BLaER1 (cell line): Measurements from ENCODE around the gene C2orf81.
"Not testable (repeated sequence)": the region's sequence is repeated elsewhere in the genome, so short reads cannot be mapped to it uniquely, and the experiment has no call there.

Source experiments
- H3K27ac ChIP-seq: shearing (Covaris generic); formaldehyde crosslinking; 2 replicates; pipeline ENCODE4 v1.8.1; 2022
- H3K27me3 ChIP-seq: shearing (Covaris generic); formaldehyde crosslinking; 2 replicates; pipeline ENCODE4 v1.8.1; 2022
- H3K36me3 ChIP-seq: shearing (Covaris generic); formaldehyde crosslinking; 2 replicates; pipeline ENCODE4 v1.8.1; 2022
- H3K4me1 ChIP-seq: shearing (Covaris generic); formaldehyde crosslinking; 2 replicates; pipeline ENCODE4 v1.8.1; 2022
- H3K4me2 ChIP-seq: shearing (Covaris generic); formaldehyde crosslinking; 2 replicates; pipeline ENCODE4 v1.8.1; 2022
- H3K4me3 ChIP-seq: shearing (Covaris generic); formaldehyde crosslinking; 2 replicates; pipeline ENCODE4 v1.8.1; 2022
- H3K9ac ChIP-seq: shearing (Covaris generic); formaldehyde crosslinking; 2 replicates; pipeline ENCODE4 v1.8.1; 2022
- H3K9me3 ChIP-seq: shearing (Covaris generic); formaldehyde crosslinking; 2 replicates; pipeline ENCODE4 v1.8.1; 2022
- H4K20me1 ChIP-seq: shearing (Covaris generic); formaldehyde crosslinking; 2 replicates; pipeline ENCODE4 v1.8.1; 2022
- Cebpa-rat ChIP-seq: shearing (Covaris generic); IDR thresholded peaks from 2 replicates; pipeline ENCODE4 v1.8.1; 2022

The C2orf81 gene

DNA sequence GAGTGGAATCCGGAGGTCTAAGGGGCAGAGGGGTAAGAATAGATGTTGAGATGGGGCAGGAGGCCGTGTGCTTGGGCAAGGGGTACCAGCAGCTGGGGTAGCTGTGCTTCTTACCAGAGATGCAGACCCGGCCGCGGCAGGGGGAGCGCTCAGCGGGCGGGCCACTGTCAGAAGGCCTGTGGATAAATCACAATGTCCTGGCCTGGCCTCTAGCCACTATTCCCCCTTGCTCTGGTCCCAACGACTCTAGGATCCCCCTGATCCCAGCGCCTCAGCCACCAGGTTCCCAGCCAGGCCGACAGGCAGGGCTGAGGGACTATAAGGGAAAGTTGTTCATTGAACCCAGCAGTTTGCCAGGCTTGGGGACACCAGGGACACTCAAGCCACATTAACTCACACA is 9.1 kb upstream of the C2orf81 start:
- Histone ChIP-seq H3K9me3 (no peaks in the 10 kb centered on the region), H3K4me2 (no peak overlapping the region), H3K4me3 (no peak overlapping the region), H3K27ac (no peak overlapping the region), H4K20me1 (no peaks in the 10 kb centered on the region), H3K27me3 (no peaks in the 10 kb centered on the region), H3K4me1 (no peaks in the 10 kb centered on the region), H3K36me3 (peaks cover 72% of the 10 kb centered on the region), H3K9ac (no peak overlapping the region)
- no peak for TF ChIP-seq Cebpa-rat

DNA sequence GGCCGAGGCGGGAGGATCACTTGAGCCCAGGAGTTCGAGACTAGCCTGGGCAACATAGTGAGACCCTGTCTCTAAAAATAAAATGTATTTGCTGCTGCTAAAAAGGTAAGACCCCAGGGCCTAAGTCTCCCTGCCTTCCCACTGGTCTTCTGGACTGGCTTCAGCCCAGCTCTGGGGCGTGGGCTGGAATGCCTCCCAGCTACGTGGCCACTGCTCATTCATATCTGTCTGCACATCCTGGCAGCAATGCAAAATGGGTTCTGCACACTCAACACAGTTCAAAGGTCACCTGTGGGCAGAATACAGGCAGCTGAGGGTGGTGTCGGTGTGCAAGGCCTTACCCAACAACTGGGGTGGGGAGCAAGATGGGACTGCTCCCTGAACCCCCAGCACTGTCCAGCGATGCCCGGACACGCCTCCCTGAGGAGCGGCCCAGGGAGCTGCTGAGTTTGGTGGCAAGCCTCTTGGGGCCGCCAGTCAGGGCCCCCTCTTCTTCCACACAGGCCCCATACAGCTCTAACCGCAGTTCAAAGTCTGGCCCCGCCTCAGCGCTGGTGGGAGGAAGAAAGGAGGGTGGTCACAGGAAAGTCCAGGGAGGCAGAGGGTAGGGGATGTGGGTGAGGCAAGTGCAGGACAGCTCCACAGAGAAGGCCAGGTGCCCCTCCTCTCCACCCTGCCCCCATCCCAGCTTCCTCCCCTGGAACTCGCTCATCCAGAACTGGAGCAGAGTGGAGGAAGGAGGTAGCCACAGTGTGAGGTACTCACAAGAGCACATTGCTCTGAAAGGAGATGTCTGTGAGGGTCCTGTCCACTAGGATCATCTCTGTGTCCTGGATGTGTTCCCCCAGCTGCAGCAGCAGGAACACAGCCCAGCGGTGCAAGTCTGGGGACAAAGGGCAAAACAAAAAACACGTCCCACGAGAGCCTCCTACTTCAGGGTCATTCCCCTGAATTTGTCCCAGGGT is 8.3 kb upstream of the C2orf81 start:
- no peaks in the 10 kb centered on the region for H3K27me3 ChIP-seq
- no peaks in the 10 kb centered on the region for H4K20me1 ChIP-seq
- H3K4me1 ChIP-seq = no peaks in the 10 kb centered on the region
- TF ChIP-seq Cebpa-rat = no peak
- no peak overlapping the region for H3K4me2 ChIP-seq
- no peaks in the 10 kb centered on the region for H3K9me3 ChIP-seq
- H3K36me3 ChIP-seq = peaks cover 79% of the 10 kb centered on the region
- no peak overlapping the region for H3K4me3 ChIP-seq
- 0 out of 2 replicates have a peak overlapping the region, but pooled peaks have one; percentile 19 for H3K9ac ChIP-seq
- H3K27ac ChIP-seq = no peak overlapping the region

DNA sequence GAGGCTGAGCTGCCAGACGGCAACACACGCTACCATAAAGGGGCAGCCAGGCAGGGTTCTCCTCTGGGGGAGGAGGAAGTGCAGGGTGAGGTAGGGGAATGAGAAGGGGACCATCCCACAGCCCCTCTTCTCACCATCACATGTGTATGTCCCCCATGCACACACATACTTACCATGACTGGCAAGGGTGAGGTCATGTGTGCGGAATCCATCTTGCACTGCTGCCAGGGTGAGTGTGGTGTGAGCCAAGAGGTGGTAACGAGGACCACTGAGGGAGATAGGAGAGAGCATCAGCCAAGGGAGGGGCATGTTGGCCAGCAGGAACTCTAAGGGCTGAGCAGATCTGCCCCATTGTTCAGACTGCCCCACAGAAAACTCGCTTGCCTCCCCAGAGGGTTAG is 7.3 kb upstream of the C2orf81 start:
- Histone ChIP-seq H3K27me3 (no peaks in the 10 kb centered on the region), H3K9ac (no peak overlapping the region), H3K4me3 (no peak overlapping the region), H3K36me3 (peaks cover 88% of the 10 kb centered on the region), H3K4me2 (no peak overlapping the region), H3K9me3 (no peaks in the 10 kb centered on the region), H4K20me1 (no peaks in the 10 kb centered on the region), H3K27ac (no peak overlapping the region), H3K4me1 (no peaks in the 10 kb centered on the region)
- no peak for TF ChIP-seq Cebpa-rat

DNA sequence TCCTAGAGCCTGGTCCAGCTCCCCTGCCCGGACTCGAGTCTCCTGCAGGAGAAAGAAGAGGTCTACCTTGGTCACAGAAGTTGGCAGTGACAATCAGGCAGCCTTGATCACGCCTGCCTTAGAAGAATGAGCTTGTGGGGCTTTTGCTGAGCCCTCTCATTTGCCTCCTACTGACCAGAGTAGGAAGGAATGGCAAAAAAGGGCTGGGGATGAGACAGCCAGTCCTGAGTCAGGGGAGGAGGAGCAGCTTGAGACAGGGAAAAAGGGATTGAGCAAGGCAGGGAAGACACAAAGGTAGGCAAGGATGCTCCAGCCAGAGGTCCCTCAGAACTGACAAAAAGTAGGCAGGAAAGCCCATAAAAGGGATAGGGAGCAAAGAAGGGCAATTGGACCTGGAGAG is 6.1 kb upstream of the C2orf81 start:
- Histone ChIP-seq H3K4me1 (peaks cover 11% of the 10 kb centered on the region), H3K9me3 (no peaks in the 10 kb centered on the region), H3K27ac (no peak overlapping the region), H4K20me1 (no peaks in the 10 kb centered on the region), H3K4me3 (no peak overlapping the region), H3K4me2 (no peak overlapping the region), H3K27me3 (no peaks in the 10 kb centered on the region), H3K9ac (no peak overlapping the region), H3K36me3 (peaks cover 87% of the 10 kb centered on the region)
- TF ChIP-seq Cebpa-rat = no peak

DNA sequence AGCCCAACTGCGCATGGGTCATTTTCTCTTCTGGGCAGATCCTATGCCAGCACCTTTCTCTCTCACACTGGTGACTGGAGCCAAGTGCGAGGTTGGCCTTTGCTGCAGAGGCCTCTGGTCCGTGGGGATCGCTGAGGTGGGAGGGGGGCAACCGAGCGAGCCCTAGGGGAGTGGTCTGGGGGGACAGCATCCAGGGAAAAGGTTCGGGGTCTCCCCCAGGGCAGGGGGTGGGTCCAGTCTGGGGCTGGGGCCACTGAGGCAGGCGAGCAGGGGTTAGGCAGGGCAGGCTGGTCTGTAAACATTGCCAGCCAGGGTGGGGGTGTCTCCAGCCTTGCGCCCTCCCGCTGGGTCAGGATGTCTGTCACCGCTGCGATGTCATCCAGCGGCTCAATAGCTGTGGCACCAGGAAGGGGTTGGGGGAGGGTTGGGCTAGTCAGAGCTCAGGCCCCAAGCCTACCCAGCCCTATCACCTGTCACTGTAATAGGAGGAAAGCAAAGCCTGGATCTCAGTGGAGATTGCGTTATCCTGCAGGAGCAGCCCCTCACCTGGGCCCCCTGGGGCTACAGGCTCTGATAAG is 4.9 kb upstream of the C2orf81 start:
- Histone ChIP-seq H3K27ac (no peak overlapping the region), H3K9ac (no peak overlapping the region; the same call in 1 of the 2 replicates), H3K36me3 (peaks cover 74% of the 10 kb centered on the region), H4K20me1 (no peaks in the 10 kb centered on the region), H3K9me3 (no peaks in the 10 kb centered on the region), H3K4me3 (no peak overlapping the region), H3K27me3 (no peaks in the 10 kb centered on the region), H3K4me1 (peaks cover 18% of the 10 kb centered on the region), H3K4me2 (no peak overlapping the region)
- TF ChIP-seq Cebpa-rat = no peak

DNA sequence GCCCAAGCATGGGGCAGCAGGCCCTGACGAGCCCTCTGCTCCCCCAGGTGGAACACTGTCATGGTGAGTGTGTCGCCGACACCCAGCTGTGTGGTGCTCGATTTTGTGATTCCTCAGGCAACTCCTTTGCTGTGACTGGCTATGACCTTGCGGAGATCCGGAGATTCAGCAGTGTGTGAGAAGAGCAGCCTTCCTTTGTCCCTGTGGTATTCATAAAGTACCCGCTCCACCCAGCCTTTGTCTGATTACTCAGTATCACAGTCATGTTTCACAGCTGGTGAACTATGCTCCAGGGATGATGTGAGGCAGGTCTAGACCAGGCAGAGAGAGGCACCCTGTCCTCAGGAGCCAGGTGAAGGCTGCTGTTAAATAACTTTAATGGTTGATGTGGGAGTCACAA is 4.1 kb upstream of the C2orf81 start:
- peaks cover 67% of the 10 kb centered on the region for H3K36me3 ChIP-seq
- peaks cover 25% of the 10 kb centered on the region for H3K4me1 ChIP-seq
- H3K9ac ChIP-seq = no peak overlapping the region
- peaks cover 4% of the 10 kb centered on the region; the same call in 1 of the 2 replicates for H3K27me3 ChIP-seq
- H3K9me3 ChIP-seq = no peaks in the 10 kb centered on the region
- no peak for TF ChIP-seq Cebpa-rat
- H3K4me2 ChIP-seq = no peak overlapping the region
- H3K4me3 ChIP-seq = no peak overlapping the region
- no peaks in the 10 kb centered on the region for H4K20me1 ChIP-seq
- H3K27ac ChIP-seq = no peak overlapping the region

DNA sequence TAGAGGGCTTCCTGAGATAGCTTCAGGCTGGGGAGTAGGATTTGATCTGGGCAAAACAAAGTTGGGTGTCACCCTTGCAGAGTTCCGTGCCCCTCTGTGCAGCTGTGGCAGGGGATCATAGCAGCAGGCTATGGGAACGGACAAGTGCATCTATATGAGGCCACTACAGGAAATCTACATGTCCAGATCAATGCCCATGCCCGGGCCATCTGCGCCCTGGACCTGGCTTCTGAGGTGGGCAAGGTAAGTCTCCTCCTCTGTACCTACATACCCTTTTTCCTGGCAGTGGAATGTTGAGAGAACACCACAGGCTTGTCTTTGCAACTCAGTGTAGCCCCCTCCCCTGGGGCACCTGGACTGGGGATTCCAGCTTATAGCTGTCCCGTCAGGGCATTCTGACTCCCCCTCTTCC is 3.6 kb upstream of the C2orf81 start:
- H3K9me3 ChIP-seq = no peaks in the 10 kb centered on the region
- H3K27ac ChIP-seq = no peak overlapping the region
- TF ChIP-seq Cebpa-rat = no peak
- H3K9ac ChIP-seq = no peak overlapping the region
- peaks cover 8% of the 10 kb centered on the region; the same call in 1 of the 2 replicates for H3K27me3 ChIP-seq
- no peak overlapping the region for H3K4me3 ChIP-seq
- no peaks in the 10 kb centered on the region for H4K20me1 ChIP-seq
- H3K4me1 ChIP-seq = peaks cover 28% of the 10 kb centered on the region
- H3K4me2 ChIP-seq = no peak overlapping the region
- H3K36me3 ChIP-seq = peaks cover 62% of the 10 kb centered on the region

DNA sequence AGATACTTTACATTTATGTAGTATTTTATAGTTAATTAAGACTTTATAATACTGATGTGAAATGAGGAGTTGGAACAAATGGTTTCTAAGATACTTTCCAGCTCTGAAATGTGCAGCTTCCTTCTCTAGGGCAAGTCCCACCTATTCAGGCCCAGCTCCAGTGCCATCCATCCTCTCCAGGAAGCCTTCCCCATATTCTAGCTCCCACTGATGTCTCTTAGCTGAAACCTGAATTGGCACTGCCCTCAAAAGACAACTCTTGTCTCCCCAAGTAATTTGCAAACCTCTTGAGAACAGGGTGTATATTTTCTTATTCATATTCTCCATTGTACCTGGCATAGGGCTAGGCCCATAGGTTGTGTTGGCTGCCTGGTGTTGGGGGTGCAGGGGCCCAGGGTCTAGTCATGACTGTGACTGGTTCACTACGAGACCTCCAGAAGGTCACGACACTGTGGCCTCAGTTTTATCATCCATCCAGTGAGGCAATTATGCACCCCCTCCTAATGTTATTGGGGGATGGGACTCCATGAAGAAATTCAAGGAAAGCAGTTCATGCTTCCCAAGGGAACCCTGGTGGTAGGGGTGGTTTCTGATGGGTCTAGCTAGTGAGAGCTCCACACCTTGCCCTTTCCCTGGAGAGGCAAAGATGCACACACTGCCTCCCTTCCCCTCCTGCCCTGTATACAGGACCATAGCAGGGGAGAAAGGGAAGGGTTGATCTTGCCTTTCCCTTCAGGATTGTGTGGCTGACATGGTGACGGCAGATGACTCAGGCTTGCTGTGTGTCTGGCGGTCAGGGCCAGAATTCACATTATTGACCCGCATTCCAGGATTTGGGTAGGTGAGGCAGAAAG is 2.9 kb upstream of the C2orf81 start:
- H3K36me3 ChIP-seq = peaks cover 55% of the 10 kb centered on the region
- H3K4me2 ChIP-seq = no peak overlapping the region
- H3K9ac ChIP-seq = no peak overlapping the region
- peaks cover 8% of the 10 kb centered on the region; the same call in 1 of the 2 replicates for H3K27me3 ChIP-seq
- no peak for TF ChIP-seq Cebpa-rat
- H3K9me3 ChIP-seq = no peaks in the 10 kb centered on the region
- H3K4me1 ChIP-seq = peaks cover 34% of the 10 kb centered on the region
- no peaks in the 10 kb centered on the region for H4K20me1 ChIP-seq
- no peak overlapping the region for H3K4me3 ChIP-seq
- H3K27ac ChIP-seq = no peak overlapping the region

DNA sequence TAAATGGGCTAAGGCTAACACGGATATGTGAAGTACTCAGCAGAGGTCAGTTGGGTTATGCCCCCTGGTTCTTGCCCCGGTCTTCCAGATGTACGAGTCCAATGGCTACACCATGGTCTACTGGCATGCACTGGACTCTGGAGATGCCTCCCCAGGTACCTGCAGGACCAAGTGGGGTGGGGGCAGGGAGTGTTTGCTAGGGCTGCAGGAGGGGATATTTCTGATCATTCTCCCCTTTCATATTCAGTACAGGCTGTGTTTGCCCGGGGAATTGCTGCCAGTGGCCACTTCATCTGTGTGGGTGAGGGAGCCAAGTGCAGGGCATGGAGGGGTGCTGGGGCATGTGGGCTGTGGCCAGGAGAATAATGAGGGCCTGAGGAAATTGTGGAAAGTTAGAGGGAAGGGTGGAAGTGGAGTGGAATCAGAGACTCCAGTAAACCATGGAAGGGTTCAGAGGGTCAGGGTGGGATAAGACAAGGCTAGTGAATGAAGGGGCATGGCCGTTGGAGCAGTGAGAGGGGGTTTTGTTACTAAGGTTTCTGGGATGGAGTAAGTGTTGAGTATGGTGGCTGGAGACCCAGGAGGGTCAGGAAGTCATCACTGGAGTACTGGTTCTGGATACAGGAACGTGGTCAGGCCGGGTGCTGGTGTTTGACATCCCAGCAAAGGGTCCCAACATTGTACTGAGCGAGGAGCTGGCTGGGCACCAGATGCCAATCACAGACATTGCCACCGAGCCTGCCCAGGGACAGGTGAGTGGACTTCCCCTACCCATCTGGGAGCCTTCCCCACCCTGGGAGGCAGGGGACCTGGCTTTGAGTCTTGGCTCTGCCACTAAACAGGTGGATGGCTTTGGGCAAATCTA is 2.0 kb upstream of the C2orf81 start:
- Histone ChIP-seq H3K4me3 (no peak overlapping the region), H3K27ac (no peak overlapping the region), H3K36me3 (peaks cover 46% of the 10 kb centered on the region), H4K20me1 (no peaks in the 10 kb centered on the region), H3K4me2 (no peak overlapping the region), H3K4me1 (peaks cover 38% of the 10 kb centered on the region), H3K9me3 (no peaks in the 10 kb centered on the region), H3K27me3 (peaks cover 8% of the 10 kb centered on the region; the same call in 1 of the 2 replicates), H3K9ac (no peak overlapping the region)
- TF ChIP-seq Cebpa-rat = no peak

DNA sequence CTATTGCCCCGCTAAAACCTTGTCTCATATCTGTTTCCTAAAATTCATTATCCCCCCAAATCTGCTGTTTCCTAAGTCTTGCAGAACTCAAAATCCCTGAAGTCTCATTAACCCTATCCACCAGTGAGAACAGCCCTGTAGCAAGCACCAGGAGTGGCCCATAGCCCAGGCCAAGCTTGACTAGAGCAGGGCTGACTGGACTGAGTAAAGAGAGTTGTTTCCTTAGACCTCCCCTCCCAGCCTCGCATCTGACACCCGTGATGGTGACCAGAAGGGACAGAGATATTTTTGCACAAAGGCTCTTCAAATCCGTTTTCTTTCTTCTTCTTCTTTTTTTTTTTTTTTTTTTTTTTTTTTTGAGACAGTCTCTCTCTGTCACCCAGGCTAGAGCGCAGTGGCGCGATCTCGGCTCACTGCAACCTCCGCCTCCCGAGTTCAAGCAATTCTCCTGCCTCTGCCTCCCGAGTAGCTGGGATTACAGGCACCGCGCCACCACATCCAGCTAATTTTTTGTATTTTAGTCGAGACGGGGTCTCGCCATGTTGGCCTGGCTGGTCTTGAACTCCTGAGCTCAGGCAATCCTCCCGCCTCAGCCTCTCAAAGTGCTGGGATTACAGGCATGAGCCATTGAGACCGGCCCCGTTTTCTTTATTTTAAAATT is 846 bp downstream of the C2orf81 start:
- H3K4me1 ChIP-seq = peaks cover 52% of the 10 kb centered on the region
- peaks cover 18% of the 10 kb centered on the region for H3K36me3 ChIP-seq
- H3K4me2 ChIP-seq = peak overlapping the region; percentile 96
- H3K9me3 ChIP-seq, H3K9ac ChIP-seq, H4K20me1 ChIP-seq, H3K27ac ChIP-seq: not testable (repeated sequence)
- peaks cover 28% of the 10 kb centered on the region for H3K27me3 ChIP-seq
- H3K4me3 ChIP-seq = peak overlapping the region; percentile 86; the same call in 1 of the 2 replicates
